Inferior parietal cortex (tissue), 1 donor: ENCODE data around the gene ZBTB7B.
A peak's percentile ranks its signal among the peaks of the same experiment; 100 is the strongest.

Experiments
- DNase-seq: peaks from one replicate; pipeline ENCODE4 v3.0.0-alpha.2; 2016; ENCODE audit errors: extremely low spot score

The ZBTB7B gene

DNA sequence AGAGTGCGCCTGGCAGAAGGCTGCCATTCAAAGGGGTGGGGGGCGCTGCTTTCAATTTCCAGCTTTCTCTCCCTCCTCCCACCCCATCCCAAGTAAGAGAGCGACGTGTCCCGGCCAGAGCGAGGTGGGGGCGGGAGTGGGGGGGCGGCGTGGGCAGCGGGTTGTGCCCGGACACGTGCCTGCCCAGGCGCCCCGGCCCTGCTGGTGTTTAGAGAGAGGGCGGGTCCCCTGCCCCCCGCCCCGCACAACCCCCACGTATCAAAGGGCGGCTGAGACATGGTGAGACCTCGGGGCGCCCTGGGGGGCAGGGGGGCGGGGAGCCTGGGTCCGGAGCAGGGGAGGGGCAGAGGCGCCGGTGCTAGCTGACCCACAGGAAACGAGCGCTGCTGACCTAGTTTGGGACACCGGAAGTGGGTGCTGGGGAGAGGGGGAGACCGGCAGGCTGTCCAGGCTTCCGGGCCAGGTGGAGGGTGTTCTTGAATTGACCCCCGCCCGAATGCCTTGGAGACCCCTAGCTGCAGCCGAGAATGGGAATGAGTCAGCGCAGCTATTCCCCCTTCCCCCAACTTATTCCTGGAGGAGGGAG is 1.3 kb downstream of the ZBTB7B start:
- peak; percentile 36 for DNase-seq

DNA sequence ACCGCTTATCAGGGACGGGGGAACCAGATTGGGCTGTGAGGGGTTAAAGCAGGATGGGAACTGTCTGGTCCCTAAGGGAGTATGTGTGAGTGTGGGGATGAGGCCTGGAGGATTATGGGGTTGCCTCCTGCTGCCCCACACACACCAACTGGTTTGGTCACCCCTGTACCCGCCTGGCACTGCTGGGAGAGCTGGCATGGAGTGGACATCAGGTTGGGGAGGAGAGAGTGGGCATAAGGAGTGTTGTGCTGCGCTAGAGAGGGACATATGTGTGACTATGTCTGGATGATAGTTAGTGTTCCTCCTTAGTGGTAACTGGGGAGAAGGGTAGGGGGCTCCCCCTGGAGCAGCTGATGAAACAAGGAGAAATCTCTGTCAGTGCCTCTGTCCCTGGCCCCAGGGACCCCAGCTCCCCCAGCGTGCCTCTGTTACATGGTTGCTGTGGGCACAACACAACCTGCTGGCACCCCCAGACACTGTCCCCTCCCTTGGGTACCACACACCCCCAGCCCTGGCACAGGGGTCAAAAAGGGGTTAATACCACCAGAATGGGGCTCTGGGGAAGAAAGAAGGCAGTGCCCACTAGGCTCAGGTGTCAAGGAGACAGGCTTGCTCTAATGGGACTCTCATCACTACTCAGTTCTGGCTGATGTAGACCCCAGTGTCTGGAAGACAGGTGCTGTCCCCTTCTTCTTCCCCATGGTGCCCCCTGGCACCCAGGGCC is 1.9 kb downstream of the ZBTB7B start:
- DNase-seq = peak; percentile 22

DNA sequence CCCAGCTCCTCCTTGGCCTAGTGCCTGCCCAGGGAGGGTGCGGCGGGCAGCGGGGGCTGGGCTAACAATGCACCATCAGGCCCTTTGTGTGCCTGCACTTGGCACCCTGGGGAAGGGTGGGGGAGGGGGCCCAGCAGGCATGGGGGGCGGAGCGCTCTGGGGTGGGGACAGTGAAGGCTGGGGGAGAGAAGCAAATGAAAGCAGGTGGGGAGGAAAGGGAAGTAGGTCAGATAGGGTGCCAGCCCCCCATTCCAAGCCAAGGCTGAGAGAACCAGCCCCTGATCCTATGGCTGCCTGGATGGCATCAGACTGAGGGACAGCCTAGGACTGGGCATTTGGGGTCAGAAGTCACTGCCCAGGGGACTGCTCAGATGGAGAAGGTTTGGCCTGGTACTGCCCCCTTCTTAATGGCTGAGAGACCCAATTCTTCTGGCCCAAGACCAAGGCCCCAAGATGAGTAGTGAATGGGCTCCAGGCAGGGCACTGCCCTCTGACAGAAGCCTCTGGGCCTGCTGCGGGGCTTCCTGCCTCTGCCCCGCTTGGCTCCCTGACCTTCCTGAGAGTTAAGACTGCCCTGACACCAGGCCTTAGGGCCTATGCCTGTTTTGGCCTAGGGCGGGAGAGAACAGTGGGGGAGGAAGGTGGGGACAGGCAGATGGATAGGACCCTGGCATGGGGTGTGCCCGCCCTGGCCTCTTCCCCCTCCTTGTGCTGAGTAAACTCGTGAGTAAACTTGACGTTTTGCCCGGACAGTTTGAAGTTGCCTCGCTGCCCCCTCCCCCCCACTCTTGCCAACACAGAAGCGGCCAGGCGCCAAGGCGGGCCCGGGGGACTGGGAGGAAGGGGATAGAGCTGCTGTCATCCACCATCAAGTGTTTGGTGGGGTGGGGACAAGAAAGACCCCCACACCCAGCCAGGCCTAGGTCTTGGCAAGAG is 2.7 kb downstream of the ZBTB7B start:
- DNase-seq = peak; percentile 47

DNA sequence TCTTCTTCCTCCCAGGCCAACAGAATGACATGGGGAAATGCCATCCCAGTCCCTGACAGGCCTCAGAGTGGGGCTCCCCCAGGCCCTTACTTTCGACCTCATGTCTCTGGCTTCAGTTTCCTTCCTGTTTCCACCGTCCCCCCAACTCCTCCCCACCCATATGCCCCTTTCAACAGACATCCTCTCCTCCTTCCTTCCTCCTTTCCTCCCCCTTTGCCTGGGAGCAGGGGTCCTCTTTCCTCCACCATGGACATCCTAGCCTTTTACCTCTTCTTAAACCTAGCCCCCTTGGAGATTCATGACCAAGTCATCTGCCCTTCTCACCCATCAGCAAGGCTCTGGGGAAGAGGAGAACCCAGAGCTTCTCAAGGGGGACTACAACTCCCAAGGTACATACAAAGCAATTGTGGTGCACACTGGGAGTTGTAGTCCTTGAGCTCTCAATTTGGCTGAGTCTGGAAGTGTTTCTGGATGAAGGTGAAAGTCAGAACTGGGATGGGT is 4.0 kb downstream of the ZBTB7B start:
- peak; percentile 70 for DNase-seq

DNA sequence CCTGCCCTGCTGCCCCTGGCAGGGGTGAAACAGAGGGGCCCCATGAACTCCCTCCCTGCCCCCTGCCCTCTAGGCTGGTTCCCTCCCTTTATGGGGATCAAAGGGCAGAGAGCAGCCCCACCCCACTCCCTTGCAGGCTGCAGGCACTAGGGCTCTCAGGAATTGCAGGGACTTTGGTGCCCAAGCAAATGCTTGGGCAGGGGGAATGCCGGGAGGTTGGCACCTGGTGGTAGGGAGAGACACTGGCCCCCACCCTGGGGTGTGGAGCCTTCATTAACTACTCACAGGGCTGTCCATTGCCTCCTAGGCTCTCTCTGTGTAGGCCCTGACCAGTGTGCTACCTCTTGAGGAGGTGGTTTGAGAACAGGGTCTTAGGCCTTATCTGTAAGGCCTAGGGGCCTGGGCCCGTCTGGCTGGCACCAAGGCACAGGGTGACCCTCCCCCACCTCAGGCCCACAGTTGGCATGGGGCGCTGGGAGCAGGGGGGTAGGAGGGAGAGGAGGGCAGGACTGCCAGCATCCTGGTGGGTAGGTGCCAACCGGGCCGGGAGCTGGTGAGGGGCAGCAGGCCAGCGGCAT is 4.7 kb downstream of the ZBTB7B start:
- no peak for DNase-seq

DNA sequence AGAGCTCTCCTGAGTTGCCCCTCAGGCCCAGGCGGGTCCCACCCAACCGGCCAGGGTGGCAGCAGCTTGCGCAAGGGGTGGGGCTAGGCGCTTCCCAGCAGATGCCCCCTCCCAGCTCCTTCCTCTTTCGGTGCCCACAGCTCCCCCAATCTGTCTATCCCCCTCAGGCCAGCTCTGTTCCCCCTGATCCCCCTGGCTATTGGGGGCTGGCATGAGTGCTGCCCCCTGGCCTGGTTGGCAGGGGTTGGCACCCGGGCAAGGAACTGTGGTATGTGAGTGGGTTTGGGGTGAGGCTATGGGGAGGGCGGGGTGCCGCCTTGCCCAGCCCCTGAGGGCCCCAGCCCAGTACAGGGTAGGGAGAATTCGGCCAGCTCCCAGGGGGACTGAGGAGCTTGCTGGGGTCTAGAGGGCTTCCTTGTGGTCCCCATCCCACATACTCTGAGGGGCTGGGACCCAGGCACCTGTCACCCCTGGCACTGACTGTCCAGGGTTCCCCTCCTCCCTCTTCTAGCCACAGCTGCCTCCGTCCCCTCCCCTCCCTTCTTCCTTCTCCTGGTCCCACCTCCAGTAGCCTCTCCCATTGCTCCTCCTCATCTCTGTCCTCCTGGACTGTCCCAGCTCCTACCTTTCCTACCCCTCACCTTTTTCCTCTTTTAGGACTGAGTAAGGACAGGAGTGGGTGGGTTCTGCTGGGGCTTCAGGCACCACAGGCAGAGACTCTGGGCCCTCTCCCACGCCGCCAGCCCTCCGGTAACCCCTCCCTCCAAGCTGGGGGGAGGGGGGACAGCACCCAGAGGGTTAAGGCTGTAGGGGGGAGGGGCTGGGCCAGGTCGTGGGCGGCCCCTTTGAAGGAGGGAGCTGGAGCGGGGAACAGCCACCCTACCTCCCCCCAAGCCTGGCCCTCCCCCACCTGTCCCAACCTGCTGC is 5.7 kb downstream of the ZBTB7B start:
- no peak for DNase-seq

DNA sequence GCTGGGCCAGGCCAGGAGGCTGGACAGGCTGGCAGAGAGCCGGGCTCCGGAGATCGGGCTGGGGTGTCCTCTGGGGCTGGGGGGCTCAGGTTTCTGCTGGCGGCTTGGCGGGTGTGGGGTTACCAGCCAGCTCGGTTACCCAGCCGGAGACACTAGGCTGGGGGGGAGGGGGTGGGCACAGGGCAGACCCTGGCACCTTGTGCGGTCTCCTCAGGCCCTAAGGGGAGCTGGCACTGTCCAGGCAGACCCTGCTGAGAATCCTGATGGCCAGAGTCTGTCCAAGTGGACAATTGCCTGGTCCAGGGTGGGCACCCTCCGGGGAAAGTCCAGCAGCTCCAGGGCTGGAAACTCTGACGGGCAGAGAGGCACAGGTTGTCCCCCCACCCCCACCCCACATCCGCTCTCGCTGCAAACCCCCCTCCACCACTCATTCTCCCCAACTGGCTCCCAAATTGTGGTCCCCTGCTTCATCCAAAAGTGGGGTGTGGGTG is 6.7 kb downstream of the ZBTB7B start:
- no peak for DNase-seq

DNA sequence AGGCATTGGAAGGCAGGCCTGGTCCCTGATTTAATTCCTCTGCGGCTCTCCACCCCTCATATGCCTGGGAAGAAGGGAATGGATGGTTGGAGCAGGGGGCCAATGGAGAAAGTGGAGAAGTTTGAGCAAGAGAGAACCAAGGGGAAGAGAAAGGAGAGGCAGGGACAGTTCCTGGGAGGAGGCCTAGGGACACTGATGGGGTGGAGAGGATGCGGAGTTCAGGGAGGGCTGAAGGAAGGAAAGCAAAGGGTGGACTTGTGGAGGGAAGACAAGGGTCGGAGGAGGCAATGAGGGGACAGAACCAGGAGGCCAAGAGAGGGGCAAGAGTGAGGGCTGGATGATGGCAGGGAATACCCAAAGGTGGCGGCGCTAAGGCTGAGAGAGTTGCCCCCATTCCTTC is 7.1 kb downstream of the ZBTB7B start:
- DNase-seq = no peak

DNA sequence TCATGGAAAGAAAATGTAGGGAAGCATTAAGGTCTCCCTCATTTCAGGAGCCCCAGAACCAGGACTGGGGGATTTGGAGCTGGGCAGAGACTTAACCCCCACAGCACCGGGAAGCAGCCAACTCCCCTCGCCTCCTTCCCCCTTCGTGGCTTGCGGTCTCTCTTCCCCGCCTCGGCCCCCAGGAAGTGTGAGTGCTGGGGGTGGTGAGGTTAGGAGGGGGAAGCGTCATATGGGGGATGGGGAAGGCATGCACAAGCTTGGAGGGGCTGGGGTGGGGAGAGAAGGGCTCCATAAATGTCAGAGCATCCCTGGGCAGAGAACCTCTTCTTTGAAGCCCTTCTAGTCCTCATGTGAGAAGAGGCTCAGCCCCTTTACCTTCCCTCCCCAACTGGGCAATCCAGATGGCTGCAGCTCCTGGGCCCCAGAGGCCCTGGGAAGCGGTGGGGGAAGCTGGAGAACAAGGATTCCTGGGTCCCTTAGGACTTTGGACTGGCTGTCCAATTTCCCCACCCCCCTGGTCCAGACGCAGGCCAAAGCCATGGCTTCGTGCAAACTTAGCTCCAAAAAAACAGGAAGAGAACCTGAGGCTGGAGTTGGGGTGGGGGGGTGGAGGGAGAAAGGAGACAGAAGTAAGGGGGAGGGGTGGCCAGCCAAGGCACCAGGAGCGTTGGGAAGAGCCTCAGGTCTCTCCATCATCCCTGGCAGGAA is 7.8 kb downstream of the ZBTB7B start:
- DNase-seq = no peak

DNA sequence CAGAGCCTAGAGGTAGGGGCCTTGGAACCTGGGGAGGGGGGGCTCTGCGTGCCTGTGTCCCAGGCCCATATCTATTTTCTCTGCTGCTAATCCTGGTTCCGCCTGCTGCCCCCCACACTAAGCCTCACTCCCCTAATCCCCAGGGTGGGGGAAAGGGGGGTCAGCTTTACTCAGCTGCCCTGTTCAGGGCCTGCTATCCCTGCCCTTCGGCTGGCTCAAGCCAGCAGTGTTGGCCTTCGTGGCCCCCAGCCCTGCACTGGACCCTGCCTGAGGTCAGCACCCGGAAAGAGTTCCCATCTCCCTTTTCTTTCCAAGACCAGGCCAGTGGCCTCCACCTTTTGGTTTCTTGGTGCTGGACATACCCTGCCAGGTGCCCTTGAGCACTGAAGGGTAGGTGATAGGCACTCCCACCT is 8.4 kb downstream of the ZBTB7B start:
- no peak for DNase-seq

DNA sequence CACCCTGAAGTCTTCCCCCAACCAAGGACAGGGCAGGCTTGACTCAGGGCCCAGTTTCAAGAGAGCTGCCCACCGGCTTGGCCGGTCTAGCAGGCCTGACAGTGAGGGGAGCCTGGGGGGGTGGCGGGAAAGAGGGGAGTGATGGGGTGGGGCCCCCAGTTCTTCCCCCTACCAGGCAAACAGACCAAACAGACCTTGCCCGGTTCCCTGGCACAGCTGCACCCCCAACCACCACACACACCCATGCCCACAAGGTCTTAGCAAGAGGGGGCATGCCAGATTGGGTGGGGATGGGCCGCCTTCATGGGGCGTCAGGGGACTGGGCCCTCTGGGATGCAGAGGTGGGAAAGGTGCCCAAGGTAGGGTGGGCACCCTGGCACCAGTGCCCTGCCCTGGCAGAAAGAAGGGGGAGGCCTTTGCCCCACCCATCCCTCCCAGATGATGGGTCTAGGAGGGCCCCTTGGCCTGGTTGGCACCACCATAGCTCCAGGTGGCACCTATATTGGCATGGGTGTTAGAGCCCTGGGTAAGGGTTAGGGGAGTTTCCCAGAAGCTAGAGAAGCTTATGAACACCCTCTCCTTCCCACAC is 8.9 kb downstream of the ZBTB7B start:
- DNase-seq = no peak

DNA sequence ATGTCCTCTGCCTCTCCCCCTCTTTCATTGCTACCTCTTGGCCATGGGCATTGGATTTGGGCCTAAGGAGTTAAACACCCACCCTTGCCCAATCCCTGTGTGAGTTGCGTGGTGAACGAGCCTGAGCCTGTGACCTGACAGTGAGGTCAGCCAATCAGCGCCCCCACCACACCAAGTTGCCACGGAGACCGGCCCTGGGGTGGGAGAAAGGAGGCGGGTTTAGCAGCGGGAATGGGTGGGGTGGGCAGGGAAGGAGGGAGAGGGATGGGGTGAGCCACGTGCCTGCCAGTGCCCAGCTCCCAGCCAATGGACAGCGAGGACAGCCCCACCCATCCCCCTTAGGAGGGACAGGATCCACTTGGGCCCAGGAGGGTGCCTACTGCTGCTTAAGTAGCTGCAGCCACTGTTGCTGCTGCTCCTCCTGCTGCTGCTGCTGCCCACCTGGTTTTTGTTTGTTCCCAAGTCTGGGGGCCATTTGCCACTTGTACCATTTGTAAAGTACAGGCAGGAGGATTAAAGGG is 9.5 kb downstream of the ZBTB7B start:
- DNase-seq = peak; percentile 60

DNA sequence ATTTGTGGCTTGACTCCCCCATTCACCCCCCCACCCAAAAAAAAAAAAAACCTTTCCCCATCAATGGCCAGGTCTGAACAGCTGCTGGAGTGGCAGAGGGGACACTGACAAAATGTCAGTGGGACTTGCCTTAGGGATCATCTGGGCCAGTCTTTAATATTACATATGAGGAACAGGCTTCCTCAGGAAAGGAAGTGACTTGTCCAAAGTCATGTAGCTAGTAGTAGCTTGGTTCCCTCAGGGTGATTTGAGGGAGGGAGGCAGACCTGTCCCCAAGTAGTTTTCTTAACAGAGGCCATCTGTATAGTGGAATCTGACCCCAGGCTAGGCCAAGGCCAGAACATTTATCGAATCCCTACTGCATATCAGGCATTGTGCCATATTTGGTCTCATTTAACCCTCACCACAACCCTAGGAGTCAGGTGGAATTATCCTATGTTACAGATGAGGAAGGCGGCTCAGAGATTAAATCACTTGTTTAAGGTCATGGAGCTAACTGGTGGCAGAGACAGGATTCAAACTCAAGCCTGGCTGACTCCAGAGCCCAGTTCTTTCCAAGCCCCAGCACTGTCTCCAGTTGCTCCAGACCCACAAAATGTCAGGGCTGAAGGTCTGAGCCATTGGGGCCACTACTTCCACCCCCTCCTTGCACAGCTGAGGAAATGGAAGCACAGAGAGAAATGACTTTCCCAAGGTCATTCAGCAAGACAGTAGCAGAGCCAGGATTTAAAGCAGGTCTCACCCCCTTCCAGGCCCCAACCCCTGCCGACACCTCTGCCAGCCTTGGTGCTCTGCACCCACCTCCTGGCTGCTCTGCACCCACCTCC is 10.4 kb downstream of the ZBTB7B start:
- DNase-seq = no peak

DNA sequence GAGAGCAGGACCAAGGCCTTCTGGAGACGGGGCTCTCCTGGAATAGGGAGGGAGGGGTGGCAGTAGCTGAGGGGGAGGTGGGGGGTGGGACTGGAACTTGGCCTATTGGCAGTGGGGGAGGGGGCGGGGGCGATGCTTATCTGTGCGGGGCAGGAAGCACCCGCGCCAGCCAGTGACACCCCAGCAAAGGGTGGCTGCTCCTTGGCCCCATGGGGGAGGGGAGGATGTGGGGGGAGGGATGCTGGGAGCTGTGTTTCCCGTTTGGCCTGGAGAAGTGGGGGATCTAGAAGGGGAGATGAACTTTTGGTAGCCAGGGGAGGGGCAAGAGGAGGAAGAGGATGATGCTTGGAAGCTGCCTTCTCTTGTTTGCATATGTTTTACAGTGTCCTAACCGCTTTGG is 11.0 kb downstream of the ZBTB7B start:
- no peak for DNase-seq

DNA sequence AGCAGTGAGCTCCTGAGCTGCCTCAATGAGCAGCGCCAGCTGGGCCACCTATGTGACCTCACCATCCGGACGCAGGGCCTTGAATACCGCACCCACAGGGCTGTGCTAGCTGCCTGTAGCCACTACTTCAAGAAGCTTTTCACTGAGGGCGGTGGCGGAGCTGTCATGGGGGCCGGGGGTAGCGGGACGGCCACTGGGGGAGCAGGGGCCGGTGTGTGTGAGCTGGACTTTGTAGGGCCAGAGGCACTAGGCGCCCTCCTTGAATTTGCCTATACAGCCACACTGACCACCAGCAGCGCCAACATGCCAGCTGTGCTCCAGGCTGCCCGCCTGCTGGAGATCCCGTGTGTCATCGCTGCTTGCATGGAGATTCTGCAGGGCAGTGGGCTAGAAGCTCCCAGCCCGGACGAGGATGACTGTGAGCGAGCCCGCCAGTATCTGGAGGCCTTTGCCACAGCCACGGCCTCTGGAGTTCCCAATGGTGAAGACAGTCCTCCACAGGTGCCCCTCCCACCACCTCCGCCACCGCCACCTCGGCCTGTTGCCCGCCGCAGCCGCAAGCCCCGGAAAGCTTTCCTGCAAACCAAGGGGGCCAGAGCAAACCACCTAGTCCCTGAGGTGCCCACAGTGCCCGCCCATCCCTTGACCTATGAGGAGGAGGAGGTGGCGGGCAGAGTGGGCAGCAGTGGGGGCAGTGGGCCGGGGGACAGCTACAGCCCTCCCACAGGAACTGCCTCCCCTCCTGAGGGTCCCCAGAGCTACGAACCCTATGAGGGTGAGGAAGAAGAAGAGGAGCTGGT is 12.3 kb downstream of the ZBTB7B start:
- no peak for DNase-seq

DNA sequence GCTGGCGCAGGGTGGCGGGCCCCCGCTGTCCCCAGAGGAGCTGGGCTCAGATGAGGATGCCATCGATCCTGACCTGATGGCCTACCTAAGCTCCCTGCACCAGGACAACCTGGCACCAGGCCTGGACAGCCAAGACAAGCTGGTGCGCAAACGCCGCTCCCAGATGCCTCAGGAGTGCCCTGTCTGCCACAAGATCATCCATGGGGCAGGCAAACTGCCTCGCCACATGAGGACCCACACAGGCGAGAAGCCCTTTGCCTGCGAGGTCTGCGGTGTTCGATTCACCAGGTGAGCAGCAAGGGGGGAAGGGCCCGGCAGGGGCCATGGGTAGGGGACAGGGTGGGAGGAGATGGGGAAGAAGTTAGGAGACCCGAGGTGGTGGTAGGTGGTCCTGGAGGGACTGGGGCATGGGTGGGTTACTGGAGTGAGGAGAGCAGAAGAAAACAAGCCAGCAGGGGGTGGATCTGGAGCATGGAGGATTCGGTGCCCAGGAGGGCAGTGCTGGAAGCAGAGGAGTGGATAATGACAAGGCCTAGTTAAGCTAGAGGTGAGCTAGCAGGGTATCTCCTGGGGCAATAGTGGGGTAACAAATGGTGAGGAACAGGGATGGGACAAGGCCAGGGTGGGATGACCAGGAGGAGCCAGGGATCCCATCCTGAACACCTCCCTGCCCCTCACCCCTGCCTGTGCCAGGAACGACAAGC is 13.1 kb downstream of the ZBTB7B start:
- no peak for DNase-seq

DNA sequence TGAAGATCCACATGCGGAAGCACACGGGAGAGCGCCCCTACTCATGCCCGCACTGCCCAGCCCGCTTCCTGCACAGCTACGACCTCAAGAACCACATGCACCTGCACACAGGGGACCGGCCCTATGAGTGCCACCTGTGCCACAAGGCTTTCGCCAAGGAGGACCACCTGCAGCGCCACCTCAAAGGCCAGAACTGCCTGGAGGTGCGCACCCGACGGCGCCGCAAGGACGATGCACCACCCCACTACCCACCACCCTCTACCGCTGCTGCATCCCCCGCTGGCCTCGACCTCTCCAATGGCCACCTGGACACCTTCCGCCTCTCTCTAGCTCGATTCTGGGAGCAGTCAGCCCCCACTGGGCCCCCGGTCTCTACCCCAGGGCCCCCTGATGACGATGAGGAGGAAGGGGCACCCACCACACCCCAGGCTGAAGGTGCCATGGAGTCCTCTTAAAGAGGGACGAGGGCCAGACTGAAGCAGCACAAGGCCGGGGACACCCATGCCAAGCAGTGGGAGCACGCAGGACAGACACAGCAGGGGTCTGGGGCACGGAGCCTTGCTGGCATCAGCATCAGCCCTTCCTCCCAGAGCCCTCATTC is 13.7 kb downstream of the ZBTB7B start:
- DNase-seq = no peak
